NCI-H2107 treated with DMSO at 0.1 percent for 48 hours (cell line): Measurements from ENCODE around the gene SLC22A2.

Experiments used
- DNase-seq: peaks from one replicate; lab custom pipeline; 2025; ENCODE audit not compliant: unreplicated experiment; lab: John Stamatoyannopoulos, UW

Gene SLC22A2

GRCh38 chr6:160274871-160275510 is 16.4 kb upstream of the SLC22A2 start:
- no peak for DNase-seq

- no peak for DNase-seq
These were observed 15.1 kb upstream of the SLC22A2 start for GRCh38 chr6:160273750-160274149.

- no peak for DNase-seq
These were observed 14.6 kb upstream of the SLC22A2 start for GRCh38 chr6:160273196-160273595.

DNA sequence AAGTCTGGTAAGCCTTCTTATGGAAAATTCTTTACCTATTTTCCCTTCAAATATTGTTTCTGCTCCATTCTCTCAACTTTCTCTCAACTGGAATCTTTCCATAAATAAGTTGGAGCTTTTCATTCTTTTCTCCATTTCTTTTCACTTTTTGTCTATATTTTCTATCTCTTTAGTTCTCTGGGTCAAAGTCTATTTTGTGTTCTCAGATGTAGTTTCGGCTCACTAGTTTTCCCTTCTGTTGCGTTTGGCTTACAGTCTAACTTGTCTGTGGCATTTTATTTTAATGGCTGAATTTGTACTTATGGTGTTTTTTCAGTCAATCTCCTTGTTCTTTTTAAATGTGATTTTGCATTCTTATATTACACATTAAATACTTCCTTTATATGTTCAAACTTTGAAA is 14.1 kb upstream of the SLC22A2 start:
- DNase-seq: no peak

DNA sequence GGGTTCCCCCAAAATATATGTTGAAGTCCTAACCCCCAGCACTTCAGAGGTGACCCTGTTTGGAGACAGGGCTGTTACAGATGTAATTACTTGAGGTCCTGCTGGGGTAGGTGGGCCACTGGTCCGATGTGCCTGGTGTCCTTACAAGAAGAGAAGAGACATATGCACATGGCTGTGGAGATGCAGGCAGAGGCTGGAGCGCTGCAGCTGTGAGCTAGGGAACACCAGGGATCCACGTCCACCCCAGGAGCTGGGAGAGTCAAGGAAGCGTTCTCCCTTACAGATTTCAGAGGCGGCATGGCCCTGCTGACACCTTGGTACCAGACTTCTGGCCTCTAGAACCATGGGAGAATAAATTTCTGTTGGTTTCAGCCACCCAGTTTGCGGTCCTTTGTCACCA is 11.7 kb upstream of the SLC22A2 start:
- no peak for DNase-seq

- no peak for DNase-seq
These were observed 11.2 kb upstream of the SLC22A2 start for GRCh38 chr6:160269771-160270170.

DNA sequence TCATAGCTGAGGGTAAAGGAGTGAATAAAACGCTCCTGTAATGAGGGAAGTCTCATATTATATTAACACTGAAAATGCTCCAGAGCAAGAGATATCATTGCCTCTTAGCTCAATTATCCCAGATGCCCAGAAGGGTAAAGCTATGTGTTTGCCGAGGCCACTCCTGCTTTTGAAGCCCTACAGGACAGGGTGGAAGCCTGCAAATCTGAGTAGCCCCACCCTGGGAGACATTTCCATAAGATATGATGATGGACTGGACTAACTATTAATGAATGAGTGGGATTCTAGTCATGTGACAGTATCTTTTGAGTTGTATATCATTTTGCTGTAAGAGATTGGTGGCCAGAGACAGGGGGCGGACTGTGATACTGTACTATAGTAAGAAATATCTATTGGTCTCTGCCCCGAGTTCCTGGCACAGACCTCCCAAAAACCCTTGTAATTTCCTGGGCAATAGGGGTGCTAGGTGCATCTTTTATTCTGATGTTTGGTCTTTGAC is 10.5 kb upstream of the SLC22A2 start:
- DNase-seq: no peak

- no peak for DNase-seq
These were observed 8.5 kb upstream of the SLC22A2 start for GRCh38 chr6:160267102-160267501.

GRCh38 chr6:160265869-160266476 is 7.4 kb upstream of the SLC22A2 start:
- DNase-seq: no peak

DNA sequence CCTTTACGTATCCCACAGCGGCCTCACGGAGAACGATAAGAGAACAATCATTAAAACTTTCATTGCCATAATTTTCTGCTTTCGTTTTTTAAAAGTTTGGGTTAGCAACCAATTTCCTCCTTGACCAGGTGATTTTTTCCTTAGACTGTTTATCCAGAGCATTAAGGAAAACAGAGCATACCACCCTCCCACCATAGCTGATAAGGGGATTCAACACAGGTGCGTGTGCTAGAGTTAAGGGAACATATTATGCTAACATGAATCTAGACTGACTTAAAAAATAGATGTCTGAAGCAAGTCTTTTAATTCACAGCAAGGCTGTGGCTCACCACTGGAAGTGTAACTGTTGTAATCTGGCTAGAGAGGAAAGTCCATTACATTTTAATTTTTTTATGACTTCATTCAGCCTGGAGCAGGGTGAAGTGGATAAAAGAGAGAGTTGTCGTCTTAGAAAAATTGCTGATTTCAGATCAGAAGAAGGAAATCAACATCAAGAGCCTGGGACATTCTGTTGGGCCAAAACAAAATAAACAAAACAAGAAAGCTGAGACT is 5.5 kb upstream of the SLC22A2 start:
- no peak for DNase-seq

GRCh38 chr6:160263196-160263939 is 4.7 kb upstream of the SLC22A2 start:
- no peak for DNase-seq

GRCh38 chr6:160261991-160262680 is 3.5 kb upstream of the SLC22A2 start:
- DNase-seq: no peak

- DNase-seq: peak; percentile 2
These were observed 2.3 kb upstream of the SLC22A2 start for GRCh38 chr6:160260803-160261450.

- DNase-seq: no peak
These were observed 1.7 kb upstream of the SLC22A2 start for GRCh38 chr6:160260367-160260766.

- no peak for DNase-seq
These were observed 977 bp upstream of the SLC22A2 start for GRCh38 chr6:160259598-160259997.

GRCh38 chr6:160259143-160259425 is 463 bp upstream of the SLC22A2 start:
- DNase-seq: no peak

GRCh38 chr6:160256445-160256844 is 2.2 kb downstream of the SLC22A2 start:
- DNase-seq: no peak

DNA sequence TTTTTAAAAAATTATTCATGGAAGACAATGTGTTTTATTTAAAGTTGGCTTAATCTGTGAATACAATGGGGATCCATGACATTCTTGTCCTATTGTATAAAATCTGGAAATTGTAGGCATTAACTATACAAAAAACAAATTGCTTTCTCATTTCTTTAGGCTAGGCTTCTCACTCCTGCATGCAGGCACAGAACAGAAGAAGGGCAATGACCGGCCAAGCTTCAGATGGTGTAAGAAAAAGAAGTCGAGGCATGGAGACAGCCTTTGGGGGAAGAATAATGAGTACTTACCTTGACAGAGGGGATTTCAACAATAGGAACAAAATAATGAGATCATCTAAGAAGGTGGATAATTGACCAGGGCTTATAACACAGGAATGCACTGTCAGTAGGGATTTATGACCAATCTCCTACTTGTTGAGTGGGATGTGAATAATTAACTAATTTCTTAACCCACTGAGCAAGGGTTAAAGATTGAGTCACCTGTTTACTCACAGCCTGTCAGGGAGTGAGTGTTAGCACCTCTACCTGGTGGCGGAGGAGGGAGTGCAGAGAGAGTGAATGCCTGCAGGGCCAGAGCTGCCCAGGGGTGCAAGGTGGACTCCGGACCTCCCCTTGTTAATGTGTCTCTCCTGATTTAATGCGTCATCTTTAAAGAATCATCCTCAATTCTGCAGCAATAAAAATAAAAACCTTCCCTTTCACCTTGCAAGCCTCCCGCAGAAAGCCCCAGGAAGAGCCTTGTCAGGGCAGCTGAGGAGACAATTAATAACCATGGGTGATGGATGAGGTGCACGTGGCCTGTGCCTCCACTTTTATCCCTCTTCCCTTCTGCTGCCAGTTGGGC is 3.9 kb downstream of the SLC22A2 start:
- DNase-seq: no peak

DNA sequence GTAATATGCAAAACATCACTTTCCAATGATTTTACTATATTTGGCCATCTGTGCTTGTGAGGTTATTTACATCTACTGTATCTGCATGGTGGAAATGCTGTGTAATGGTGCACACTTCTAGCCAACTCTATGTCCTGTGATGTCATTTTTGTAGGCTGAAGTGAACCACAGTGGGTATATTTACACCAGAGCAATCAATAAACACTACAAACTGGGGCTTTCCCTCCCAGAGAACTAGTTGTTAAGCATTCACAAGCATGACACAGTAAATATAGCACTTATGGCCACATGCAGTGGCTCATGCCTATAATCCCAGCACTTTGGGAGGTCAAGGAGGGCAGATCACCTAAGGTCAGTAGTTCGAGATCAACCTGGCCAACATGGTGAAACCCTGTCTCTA is 4.9 kb downstream of the SLC22A2 start:
- DNase-seq: no peak

DNA sequence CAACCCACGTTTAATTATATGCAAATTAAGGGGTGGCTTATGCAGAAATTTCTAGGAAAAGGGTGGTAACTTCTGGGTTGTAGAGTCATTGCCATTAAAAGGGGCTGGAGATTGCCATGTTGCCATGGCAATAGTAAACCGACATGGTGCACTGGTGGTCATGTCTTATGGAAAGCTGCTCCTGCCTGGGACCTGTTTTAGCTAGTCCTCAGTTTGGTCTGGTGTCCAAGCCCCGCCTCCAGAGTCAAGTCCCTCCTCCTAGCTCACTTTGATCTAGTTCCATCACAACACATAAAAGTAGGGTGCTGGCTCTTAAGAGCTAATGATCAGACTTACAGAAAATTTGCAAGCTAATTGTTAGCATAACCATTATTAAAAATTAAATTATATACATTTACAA is 5.3 kb downstream of the SLC22A2 start:
- DNase-seq: no peak
